NCI-H2029 (cell line): Measurements from ENCODE around the gene SLC6A7.
A peak's percentile ranks its signal among the peaks of the same experiment; 100 is the strongest.
"Not testable (repeated sequence)": the region's sequence is repeated elsewhere in the genome, so short reads cannot be mapped to it uniquely, and the experiment has no call there.

Experiments
- DNase-seq: peaks from one replicate; lab custom pipeline; 2025; lab: John Stamatoyannopoulos, UW

SLC6A7 gene

GRCh38 chr5:150217873-150218692, 28.2 kb downstream of the SLC6A7 start:
- peak; percentile 52 for DNase-seq

- no peak for DNase-seq
Observed at GRCh38 chr5:150218693-150219035, 28.8 kb downstream of the SLC6A7 start.

GRCh38 chr5:150219142-150219541, 29.3 kb downstream of the SLC6A7 start:
- DNase-seq = no peak

- DNase-seq = no peak
Observed at GRCh38 chr5:150219861-150220260, 30.0 kb downstream of the SLC6A7 start.

GRCh38 chr5:150221471-150221870, 31.6 kb downstream of the SLC6A7 start:
- DNase-seq = no peak

GRCh38 chr5:150222906-150223305, 33.0 kb downstream of the SLC6A7 start:
- no peak for DNase-seq

GRCh38 chr5:150223474-150223873, 33.6 kb downstream of the SLC6A7 start:
- no peak for DNase-seq

GRCh38 chr5:150224483-150225027, 34.7 kb downstream of the SLC6A7 start:
- no peak for DNase-seq

- DNase-seq = no peak
Observed at GRCh38 chr5:150227036-150227435, 37.2 kb downstream of the SLC6A7 start.

GRCh38 chr5:150227606-150228273, 37.9 kb downstream of the SLC6A7 start:
- DNase-seq = no peak

GRCh38 chr5:150229571-150229970, 39.7 kb downstream of the SLC6A7 start:
- DNase-seq = no peak

GRCh38 chr5:150230842-150231241, 41.0 kb downstream of the SLC6A7 start:
- no peak for DNase-seq

- not testable (repeated sequence) for DNase-seq
Observed at GRCh38 chr5:150233706-150234105, 43.8 kb downstream of the SLC6A7 start.

GRCh38 chr5:150234576-150235499, 45.0 kb downstream of the SLC6A7 start:
- DNase-seq = no peak

GRCh38 chr5:150235500-150235854, 45.6 kb downstream of the SLC6A7 start:
- DNase-seq = no peak

- DNase-seq = no peak
Observed at GRCh38 chr5:150236313-150236712, 46.5 kb downstream of the SLC6A7 start.

GRCh38 chr5:150236981-150237754, 47.3 kb downstream of the SLC6A7 start:
- DNase-seq = no peak

GRCh38 chr5:150238646-150239045, 48.8 kb downstream of the SLC6A7 start:
- no peak for DNase-seq

- no peak for DNase-seq
Observed at GRCh38 chr5:150239099-150239793, 49.4 kb downstream of the SLC6A7 start.

GRCh38 chr5:150239794-150240122, 49.9 kb downstream of the SLC6A7 start:
- no peak for DNase-seq
